Activated CD4-positive, alpha-beta T cell treated with anti-CD3 and anti-CD28 coated beads, Interleukin-2, Interleukin-4, amounts not matched to agents 100 ng/mL and 50 ng/mL, durations not matched to agents 16 hours and 8 hours (primary cell): Measurements from ENCODE around the gene SNTB2.
A peak's percentile ranks its signal among the peaks of the same experiment; 100 is the strongest.

ENCODE experiments used
- DNase-seq: peaks from one replicate; pipeline ENCODE4 v3.0.0-alpha.2; 2020; ENCODE audit warnings: low spot score

The SNTB2 gene

GRCh38 chr16:69344171-69344570, 157.2 kb downstream of the SNTB2 start:
- no peak for DNase-seq

DNA sequence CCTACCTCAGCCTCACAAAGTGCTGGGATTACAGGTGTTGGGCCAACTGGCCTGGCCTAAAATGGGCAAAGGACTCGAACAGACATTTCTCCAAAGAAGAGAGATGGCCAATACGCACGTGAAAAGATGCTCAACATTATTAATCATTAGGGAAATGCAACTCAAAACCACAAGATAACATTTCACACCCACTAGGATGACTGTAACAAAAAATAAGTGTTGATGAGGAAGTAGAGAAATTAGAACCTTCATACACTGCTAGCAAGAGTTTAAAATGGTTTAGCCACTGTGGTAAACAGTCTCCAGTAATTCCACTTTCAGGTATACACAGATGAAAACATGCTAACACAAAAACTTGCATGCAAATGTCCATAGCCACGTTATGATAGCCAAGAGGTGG, 159.0 kb downstream of the SNTB2 start:
- peak; percentile 25 for DNase-seq

GRCh38 chr16:69346683-69347082, 159.7 kb downstream of the SNTB2 start:
- DNase-seq: peak; percentile 19

- no peak for DNase-seq
Measured at GRCh38 chr16:69348222-69348621, 161.3 kb downstream of the SNTB2 start.

GRCh38 chr16:69349536-69349935, 162.6 kb downstream of the SNTB2 start:
- no peak for DNase-seq

DNA sequence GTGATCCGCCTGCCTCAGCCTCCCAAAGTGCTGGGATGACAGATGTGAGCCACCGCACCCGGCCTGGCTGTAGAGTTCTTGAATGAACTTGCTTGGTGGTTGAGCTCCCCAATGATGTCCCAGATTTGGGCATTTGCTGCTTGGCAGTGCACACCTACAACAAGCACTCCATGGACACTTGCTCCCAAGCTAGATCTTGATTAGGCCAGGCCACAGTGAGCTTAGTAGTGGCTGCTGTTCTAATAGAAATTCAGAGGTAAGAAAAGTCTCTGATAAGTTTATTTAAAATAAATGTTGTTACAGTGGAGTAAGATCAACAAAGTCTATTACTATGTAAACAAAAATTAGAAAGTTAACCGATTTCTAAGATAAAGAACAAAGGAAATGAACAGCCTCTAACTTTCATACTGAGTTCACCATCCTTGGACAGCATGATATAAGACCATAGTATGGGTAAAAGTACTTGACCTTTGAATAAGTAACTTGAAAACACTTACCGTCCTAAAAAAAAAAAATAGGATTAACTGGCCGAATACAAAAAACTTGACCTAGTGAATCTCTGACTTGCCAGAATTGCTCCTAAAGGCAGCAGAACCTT, 163.7 kb downstream of the SNTB2 start:
- DNase-seq: no peak

- no peak for DNase-seq
Measured at GRCh38 chr16:69351309-69352027, 164.5 kb downstream of the SNTB2 start, which contains the start of gene TMED6. Gene TMED6 (minus strand): TSS chr16:69351786. CDS start chr16:69351753, 33 bp downstream.
